Measurements from ENCODE around the gene HECTD2. TPM values are rescaled to one million over a fixed set of nuclear protein-coding genes. Genes with fewer than 3 reads are reported as not detected.
A peak's percentile ranks its signal among the peaks of the same experiment; 100 is the strongest.
"Not testable (repeated sequence)": the region's sequence is repeated elsewhere in the genome, so short reads cannot be mapped to it uniquely, and the experiment has no call there.

HECTD2 gene
- total RNA-seq, 2 donors from 2014 or later = 4.0 to 7.0 TPM

GRCh38 chr10:91520661-91521060 is 110.5 kb downstream of the HECTD2 start:
- Mint-ChIP-seq H3K27me3 (peaks cover 8% of the 10 kb centered on the region), H3K4me1 (no peaks in the 10 kb centered on the region), H3K36me3 (ENCODE audit: low read depth) (no peaks in the 10 kb centered on the region), H3K27ac (no peak overlapping the region), H3K9me3 (no peaks in the 10 kb centered on the region), H3K4me3 (no peak overlapping the region)
- no peak for ATAC-seq (replicated peaks)

GRCh38 chr10:91521439-91521838 is 111.3 kb downstream of the HECTD2 start:
- H3K36me3 Mint-ChIP-seq (ENCODE audit: low read depth) = no peaks in the 10 kb centered on the region
- H3K4me1 Mint-ChIP-seq = no peaks in the 10 kb centered on the region
- no peaks in the 10 kb centered on the region for H3K9me3 Mint-ChIP-seq
- H3K27ac Mint-ChIP-seq = no peak overlapping the region
- peaks cover 8% of the 10 kb centered on the region for H3K27me3 Mint-ChIP-seq
- H3K4me3 Mint-ChIP-seq = no peak overlapping the region
- no peak for ATAC-seq (replicated peaks)

- H3K27ac Mint-ChIP-seq = no peak overlapping the region
- no peak for ATAC-seq (replicated peaks)
- no peaks in the 10 kb centered on the region for H3K4me1 Mint-ChIP-seq
- H3K36me3 Mint-ChIP-seq (ENCODE audit: low read depth) = no peaks in the 10 kb centered on the region
- no peaks in the 10 kb centered on the region for H3K9me3 Mint-ChIP-seq
- peaks cover 12% of the 10 kb centered on the region for H3K27me3 Mint-ChIP-seq
- H3K4me3 Mint-ChIP-seq = no peak overlapping the region
Measured at GRCh38 chr10:91525896-91526712, 116.0 kb downstream of the HECTD2 start.

GRCh38 chr10:91528080-91528479 is 117.9 kb downstream of the HECTD2 start:
- no peaks in the 10 kb centered on the region for H3K36me3 Mint-ChIP-seq (ENCODE audit: low read depth)
- no peak overlapping the region for H3K4me3 Mint-ChIP-seq
- no peaks in the 10 kb centered on the region for H3K4me1 Mint-ChIP-seq
- no peaks in the 10 kb centered on the region for H3K9me3 Mint-ChIP-seq
- peaks cover 9% of the 10 kb centered on the region for H3K27me3 Mint-ChIP-seq
- no peak for ATAC-seq (replicated peaks)
- no peak overlapping the region for H3K27ac Mint-ChIP-seq

- no peak overlapping the region for H3K4me3 Mint-ChIP-seq
- no peaks in the 10 kb centered on the region for H3K4me1 Mint-ChIP-seq
- ATAC-seq (replicated peaks) = no peak
- no peaks in the 10 kb centered on the region for H3K36me3 Mint-ChIP-seq (ENCODE audit: low read depth)
- H3K9me3 Mint-ChIP-seq = no peaks in the 10 kb centered on the region
- H3K27ac Mint-ChIP-seq = no peak overlapping the region
- H3K27me3 Mint-ChIP-seq = peaks cover 7% of the 10 kb centered on the region
Measured at GRCh38 chr10:91528768-91529167, 118.6 kb downstream of the HECTD2 start.

- not testable (repeated sequence) for H3K36me3 Mint-ChIP-seq (ENCODE audit: low read depth); ATAC-seq (replicated peaks); H3K4me1 Mint-ChIP-seq; H3K27ac Mint-ChIP-seq; H3K9me3 Mint-ChIP-seq; H3K4me3 Mint-ChIP-seq; H3K27me3 Mint-ChIP-seq
Measured at GRCh38 chr10:91534789-91535188, 124.6 kb downstream of the HECTD2 start.

GRCh38 chr10:91536111-91536510 is 126.0 kb downstream of the HECTD2 start:
- Mint-ChIP-seq H3K36me3 (ENCODE audit: low read depth) (no peaks in the 10 kb centered on the region), H3K9me3 (no peaks in the 10 kb centered on the region), H3K27ac (no peak overlapping the region), H3K27me3 (peaks cover 4% of the 10 kb centered on the region), H3K4me1 (no peaks in the 10 kb centered on the region), H3K4me3 (no peak overlapping the region)
- ATAC-seq (replicated peaks) = no peak

- no peaks in the 10 kb centered on the region for H3K4me1 Mint-ChIP-seq
- no peaks in the 10 kb centered on the region for H3K9me3 Mint-ChIP-seq
- ATAC-seq (replicated peaks) = no peak
- H3K36me3 Mint-ChIP-seq (ENCODE audit: low read depth) = no peaks in the 10 kb centered on the region
- H3K27ac Mint-ChIP-seq = no peak overlapping the region
- no peak overlapping the region for H3K4me3 Mint-ChIP-seq
- peaks cover 4% of the 10 kb centered on the region for H3K27me3 Mint-ChIP-seq
Measured at GRCh38 chr10:91536733-91537132, 126.6 kb downstream of the HECTD2 start.

GRCh38 chr10:91537614-91538383 is 127.7 kb downstream of the HECTD2 start:
- Mint-ChIP-seq H3K27ac (no peak overlapping the region), H3K9me3 (no peaks in the 10 kb centered on the region), H3K27me3 (peaks cover 4% of the 10 kb centered on the region)

GRCh38 chr10:91539930-91540329 is 129.8 kb downstream of the HECTD2 start:
- Mint-ChIP-seq H3K9me3 (no peaks in the 10 kb centered on the region), H3K4me1 (no peaks in the 10 kb centered on the region), H3K4me3 (no peak overlapping the region), H3K27me3 (peaks cover 8% of the 10 kb centered on the region), H3K27ac (no peak overlapping the region), H3K36me3 (ENCODE audit: low read depth) (no peaks in the 10 kb centered on the region)
- no peak for ATAC-seq (replicated peaks)

More at GRCh38 chr10:91537614-91538383, 127.7 kb downstream of the HECTD2 start:
- Mint-ChIP-seq H3K36me3 (ENCODE audit: low read depth) (no peaks in the 10 kb centered on the region), H3K4me1 (no peaks in the 10 kb centered on the region), H3K4me3 (no peak overlapping the region)
- no peak for ATAC-seq (replicated peaks)

- Mint-ChIP-seq H3K27me3 (peaks cover 8% of the 10 kb centered on the region), H3K4me3 (no peak overlapping the region), H3K4me1 (no peaks in the 10 kb centered on the region), H3K36me3 (ENCODE audit: low read depth) (no peaks in the 10 kb centered on the region), H3K9me3 (no peaks in the 10 kb centered on the region), H3K27ac (no peak overlapping the region)
- peak; percentile 24 for ATAC-seq (replicated peaks)
Measured at GRCh38 chr10:91540733-91541132, 130.6 kb downstream of the HECTD2 start.

- no peaks in the 10 kb centered on the region for H3K9me3 Mint-ChIP-seq
- no peaks in the 10 kb centered on the region for H3K36me3 Mint-ChIP-seq (ENCODE audit: low read depth)
- H3K27ac Mint-ChIP-seq = no peak overlapping the region
- H3K4me3 Mint-ChIP-seq = no peak overlapping the region
- H3K4me1 Mint-ChIP-seq = no peaks in the 10 kb centered on the region
- H3K27me3 Mint-ChIP-seq = peaks cover 8% of the 10 kb centered on the region
- no peak for ATAC-seq (replicated peaks)
Measured at GRCh38 chr10:91541481-91541880, 131.3 kb downstream of the HECTD2 start.

- H3K4me1 Mint-ChIP-seq = no peaks in the 10 kb centered on the region
- H3K27me3 Mint-ChIP-seq = peaks cover 12% of the 10 kb centered on the region
- no peaks in the 10 kb centered on the region for H3K9me3 Mint-ChIP-seq
- no peak overlapping the region for H3K4me3 Mint-ChIP-seq
- no peak for ATAC-seq (replicated peaks)
- no peak overlapping the region for H3K27ac Mint-ChIP-seq
- H3K36me3 Mint-ChIP-seq (ENCODE audit: low read depth) = no peaks in the 10 kb centered on the region
Measured at GRCh38 chr10:91545384-91545783, 135.2 kb downstream of the HECTD2 start.

- Mint-ChIP-seq H3K4me1 (no peaks in the 10 kb centered on the region), H3K9me3 (no peaks in the 10 kb centered on the region), H3K27ac (no peak overlapping the region), H3K36me3 (ENCODE audit: low read depth) (no peaks in the 10 kb centered on the region), H3K27me3 (peaks cover 12% of the 10 kb centered on the region), H3K4me3 (no peak overlapping the region)
- ATAC-seq (replicated peaks) = no peak
Measured at GRCh38 chr10:91545838-91546237, 135.7 kb downstream of the HECTD2 start.

GRCh38 chr10:91549262-91549661 is 139.1 kb downstream of the HECTD2 start:
- Mint-ChIP-seq H3K9me3 (no peaks in the 10 kb centered on the region), H3K27me3 (peaks cover 15% of the 10 kb centered on the region), H3K36me3 (ENCODE audit: low read depth) (no peaks in the 10 kb centered on the region), H3K4me3 (no peak overlapping the region), H3K27ac (no peak overlapping the region), H3K4me1 (no peaks in the 10 kb centered on the region)
- no peak for ATAC-seq (replicated peaks)

Measured in activated T-helper 17 cell treated with anti-CD3 and anti-CD28 coated beads, Interleukin-2, amount 50 U/mL, for 72 hours (primary cell).